Glutamatergic neuron (in vitro differentiated cells): ENCODE measurements around the gene LYPD6. TPM values are rescaled to one million over a fixed set of nuclear protein-coding genes. Genes with fewer than 3 reads are reported as not detected.
A peak's percentile ranks its signal among the peaks of the same experiment; 100 is the strongest.
"Not testable (repeated sequence)": the region's sequence is repeated elsewhere in the genome, so short reads cannot be mapped to it uniquely, and the experiment has no call there.

ENCODE experiments used
- DNase-seq: peaks from one replicate; pipeline ENCODE4 v3.0.0; 2022
- H3K27ac Mint-ChIP-seq: one replicate; pipeline ENCODE4 v1.8.0; 2020; ENCODE audit warnings: mild to moderate bottlenecking, mixed read lengths, inconsistent platforms; ENCODE audit not compliant: unreplicated experiment
- H3K27me3 Mint-ChIP-seq: one replicate; pipeline ENCODE4 v1.8.0; 2020; ENCODE audit warnings: mild to moderate bottlenecking, moderate library complexity, mixed read lengths, inconsistent platforms; ENCODE audit not compliant: unreplicated experiment
- H3K36me3 Mint-ChIP-seq: one replicate; pipeline ENCODE4 v1.8.0; 2020; ENCODE audit warnings: mild to moderate bottlenecking, mixed read lengths, inconsistent platforms; ENCODE audit not compliant: unreplicated experiment
- H3K4me1 Mint-ChIP-seq: one replicate; pipeline ENCODE4 v1.8.0; 2020; ENCODE audit warnings: mild to moderate bottlenecking, low read depth, mixed read lengths, inconsistent platforms; ENCODE audit not compliant: unreplicated experiment
- H3K4me3 Mint-ChIP-seq: one replicate; pipeline ENCODE4 v1.8.0; 2020; ENCODE audit warnings: mild to moderate bottlenecking, mixed read lengths, inconsistent platforms; ENCODE audit not compliant: unreplicated experiment
- H3K9me3 Mint-ChIP-seq: one replicate; pipeline ENCODE4 v1.8.0; 2020; ENCODE audit warnings: mild to moderate bottlenecking, moderate library complexity, mixed read lengths, inconsistent platforms; ENCODE audit not compliant: unreplicated experiment
- total RNA-seq: library from RNA; stranded (reverse); fragmentation: NEBNext Ultra II Directional; extraction: Animal tissue kit (Norgen Biotek cat#: 25700); gene quantifications from one replicate; pipeline ENCODE4 v1.2.1, GENCODE V29; 2021; ENCODE audit not compliant: unreplicated experiment
- TF ChIP-seq, protein P1 (sequence below): fragments of 200-600 bp; sonication (generic); IDR thresholded peaks from one replicate; pipeline ENCODE4 v1.5.0; 2021; ENCODE audit not compliant: partially characterized antibody, unreplicated experiment

The LYPD6 gene
- total RNA-seq, 1 donor from 2014 or later = 1.5 TPM

DNA sequence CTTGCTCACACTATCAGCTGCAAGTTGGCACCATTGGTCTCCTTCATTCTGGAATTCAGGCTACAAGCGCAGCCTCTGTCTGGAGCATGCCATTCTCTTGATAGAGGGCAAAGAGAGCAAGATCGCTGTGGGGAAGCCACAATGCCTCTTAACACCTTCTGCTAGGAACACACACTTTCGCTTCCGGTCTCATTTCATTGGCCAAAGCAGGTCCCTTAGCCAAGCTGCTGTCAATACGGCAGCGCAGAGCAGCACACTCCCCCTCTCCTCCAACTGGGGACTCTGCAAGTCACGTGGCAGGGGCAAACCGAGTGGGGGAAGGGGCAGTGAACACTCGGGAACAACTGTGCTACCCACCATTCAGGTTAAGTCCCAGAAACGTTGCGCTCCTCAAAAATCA is 159.1 kb downstream of the LYPD6 start:
- TF ChIP-seq, protein P1, sequence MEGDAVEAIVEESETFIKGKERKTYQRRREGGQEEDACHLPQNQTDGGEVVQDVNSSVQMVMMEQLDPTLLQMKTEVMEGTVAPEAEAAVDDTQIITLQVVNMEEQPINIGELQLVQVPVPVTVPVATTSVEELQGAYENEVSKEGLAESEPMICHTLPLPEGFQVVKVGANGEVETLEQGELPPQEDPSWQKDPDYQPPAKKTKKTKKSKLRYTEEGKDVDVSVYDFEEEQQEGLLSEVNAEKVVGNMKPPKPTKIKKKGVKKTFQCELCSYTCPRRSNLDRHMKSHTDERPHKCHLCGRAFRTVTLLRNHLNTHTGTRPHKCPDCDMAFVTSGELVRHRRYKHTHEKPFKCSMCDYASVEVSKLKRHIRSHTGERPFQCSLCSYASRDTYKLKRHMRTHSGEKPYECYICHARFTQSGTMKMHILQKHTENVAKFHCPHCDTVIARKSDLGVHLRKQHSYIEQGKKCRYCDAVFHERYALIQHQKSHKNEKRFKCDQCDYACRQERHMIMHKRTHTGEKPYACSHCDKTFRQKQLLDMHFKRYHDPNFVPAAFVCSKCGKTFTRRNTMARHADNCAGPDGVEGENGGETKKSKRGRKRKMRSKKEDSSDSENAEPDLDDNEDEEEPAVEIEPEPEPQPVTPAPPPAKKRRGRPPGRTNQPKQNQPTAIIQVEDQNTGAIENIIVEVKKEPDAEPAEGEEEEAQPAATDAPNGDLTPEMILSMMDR = no peak
- Mint-ChIP-seq H3K27ac (no peak overlapping the region), H3K4me3 (no peak overlapping the region), H3K36me3 (peaks cover 5% of the 10 kb centered on the region), H3K4me1 (no peaks in the 10 kb centered on the region), H3K27me3 (no peaks in the 10 kb centered on the region), H3K9me3 (no peaks in the 10 kb centered on the region)
- peak; percentile 22 for DNase-seq

GRCh38 chr2:149490296-149490695 is 159.9 kb downstream of the LYPD6 start:
- H3K27ac Mint-ChIP-seq = no peak overlapping the region
- H3K36me3 Mint-ChIP-seq = peaks cover 5% of the 10 kb centered on the region
- no peaks in the 10 kb centered on the region for H3K27me3 Mint-ChIP-seq
- DNase-seq = no peak
- H3K4me1 Mint-ChIP-seq = no peaks in the 10 kb centered on the region
- no peak overlapping the region for H3K4me3 Mint-ChIP-seq
- H3K9me3 Mint-ChIP-seq = no peaks in the 10 kb centered on the region
- TF ChIP-seq, protein P1 = no peak

GRCh38 chr2:149492923-149493322 is 162.5 kb downstream of the LYPD6 start:
- H3K4me1 Mint-ChIP-seq = no peaks in the 10 kb centered on the region

GRCh38 chr2:149499204-149499603 is 168.8 kb downstream of the LYPD6 start:
- not testable (repeated sequence) for DNase-seq, H3K36me3 Mint-ChIP-seq, H3K9me3 Mint-ChIP-seq, H3K27me3 Mint-ChIP-seq, H3K4me3 Mint-ChIP-seq, H3K27ac Mint-ChIP-seq, H3K4me1 Mint-ChIP-seq

More at GRCh38 chr2:149492923-149493322, 162.5 kb downstream of the LYPD6 start:
- DNase-seq = no peak
- H3K36me3 Mint-ChIP-seq = peaks cover 5% of the 10 kb centered on the region
- TF ChIP-seq, protein P1 = no peak
- no peak overlapping the region for H3K27ac Mint-ChIP-seq
- no peaks in the 10 kb centered on the region for H3K27me3 Mint-ChIP-seq
- H3K9me3 Mint-ChIP-seq = peaks cover 2% of the 10 kb centered on the region
- H3K4me3 Mint-ChIP-seq = no peak overlapping the region

DNA sequence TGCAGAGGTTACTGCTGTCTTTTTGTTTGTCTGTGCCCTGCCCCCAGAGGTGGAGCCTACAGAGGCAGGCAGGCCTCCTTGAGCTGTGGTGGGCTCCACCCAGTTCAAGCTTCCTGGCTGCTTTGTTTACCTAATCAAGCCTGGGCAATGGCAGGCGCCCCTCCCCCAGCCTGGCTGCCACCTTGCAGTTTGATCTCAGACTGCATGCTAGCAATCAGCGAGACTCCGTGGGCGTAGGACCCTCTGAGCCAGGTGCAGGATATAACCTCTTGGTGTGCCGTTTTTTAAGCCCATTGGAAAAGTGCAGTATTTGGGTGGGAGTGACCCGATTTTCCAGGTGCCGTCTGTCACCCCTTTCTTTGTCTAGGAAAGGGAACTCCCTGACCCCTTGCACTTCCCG is 176.4 kb downstream of the LYPD6 start:
- not testable (repeated sequence) for H3K27ac Mint-ChIP-seq, DNase-seq, H3K9me3 Mint-ChIP-seq, H3K27me3 Mint-ChIP-seq, H3K4me3 Mint-ChIP-seq, H3K4me1 Mint-ChIP-seq, H3K36me3 Mint-ChIP-seq

- TF ChIP-seq, protein P1 = no peak
- DNase-seq = no peak
- H3K27ac Mint-ChIP-seq = no peak overlapping the region
- H3K27me3 Mint-ChIP-seq = peaks cover 1% of the 10 kb centered on the region
- H3K4me3 Mint-ChIP-seq = no peak overlapping the region
- H3K4me1 Mint-ChIP-seq = no peaks in the 10 kb centered on the region
- H3K9me3 Mint-ChIP-seq = no peaks in the 10 kb centered on the region
- no peaks in the 10 kb centered on the region for H3K36me3 Mint-ChIP-seq
Measured at GRCh38 chr2:149507974-149508373, 177.6 kb downstream of the LYPD6 start.
